ENCODE results near the gene BAZ1A. TPM values are rescaled to one million over a fixed set of nuclear protein-coding genes. Genes with fewer than 3 reads are reported as not detected.

The BAZ1A gene
- total and polyA plus RNA-seq, 4 donors = 14.5 to 19.2 (median 16.9) TPM

DNA sequence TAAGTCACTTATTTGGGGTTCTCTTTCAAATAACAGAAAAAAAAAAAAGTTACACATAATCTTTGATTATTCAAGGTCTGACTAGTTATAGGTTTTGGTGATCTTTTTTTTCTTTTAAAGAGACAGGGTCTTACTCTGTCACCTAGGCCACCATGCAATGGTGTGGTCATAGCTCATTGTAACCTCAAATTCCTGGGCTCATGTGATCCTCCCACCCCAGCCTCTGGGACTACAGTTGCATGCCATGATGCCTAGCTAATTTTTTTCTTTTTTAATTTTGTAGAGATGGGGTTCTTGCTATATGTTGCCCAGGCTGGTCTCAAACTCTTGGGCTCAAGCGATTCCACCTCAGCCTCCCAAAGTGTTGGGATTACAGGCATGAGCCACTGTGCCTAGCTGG, 104.3 kb downstream of the BAZ1A start:
- no CpG with 5 or more reads among the region's 1 CpG for WGBS (ENCODE audit: insufficient coverage)

DNA sequence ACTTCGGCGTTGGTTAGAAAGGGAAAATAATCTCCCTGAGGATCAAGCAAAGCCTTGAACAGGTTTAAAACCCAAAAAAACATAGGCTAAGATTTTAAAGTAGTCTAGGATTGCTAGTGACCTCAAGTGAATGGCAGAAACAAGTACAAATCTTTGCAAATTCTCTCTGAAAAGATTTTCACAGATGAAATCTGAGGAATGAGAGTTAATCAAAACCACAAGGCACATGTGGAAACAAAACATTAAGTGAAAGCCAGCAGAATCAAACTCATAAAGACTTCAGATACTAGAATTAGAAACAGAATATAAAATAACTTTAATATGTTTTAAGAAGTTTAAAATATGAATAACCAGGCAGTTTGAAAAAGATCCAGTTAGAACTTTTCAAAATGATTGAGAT, 108.6 kb downstream of the BAZ1A start:
- WGBS (ENCODE audit: insufficient coverage) = no CpG with 5 or more reads among the region's 2 CpGs
- no peak overlapping the region for H3K27ac ChIP-seq (ENCODE audit: low read depth, low read length)
- DNase-seq (ENCODE audit: low read depth in 4 of 6, low spot score in 6 of 6) = no peak
- peaks cover 6% of the 10 kb centered on the region for H3K36me3 ChIP-seq (ENCODE audit: control insufficient read depth, insufficient read depth, low read length)
- H3K4me3 ChIP-seq (ENCODE audit: low read depth, low read length) = no peak overlapping the region
- H3K4me1 ChIP-seq (ENCODE audit: control insufficient read depth, insufficient read depth, low read length) = no peaks in the 10 kb centered on the region
- H3K9me3 ChIP-seq (ENCODE audit: control insufficient read depth, insufficient read depth, low read length) = no peaks in the 10 kb centered on the region
- H3K27me3 ChIP-seq (ENCODE audit: control insufficient read depth, insufficient read depth, low read length) = no peaks in the 10 kb centered on the region

More for the DNA sequence above, 104.3 kb downstream of the BAZ1A start:
- H3K27ac ChIP-seq (ENCODE audit: low read depth, low read length) = no peak overlapping the region
- DNase-seq (ENCODE audit: low read depth in 4 of 6, low spot score in 6 of 6) = no peak
- no peak overlapping the region for H3K4me3 ChIP-seq (ENCODE audit: low read depth, low read length)
- H3K9me3 ChIP-seq (ENCODE audit: control insufficient read depth, insufficient read depth, low read length) = no peaks in the 10 kb centered on the region
- no peaks in the 10 kb centered on the region for H3K4me1 ChIP-seq (ENCODE audit: control insufficient read depth, insufficient read depth, low read length)
- H3K36me3 ChIP-seq (ENCODE audit: control insufficient read depth, insufficient read depth, low read length) = peaks cover 7% of the 10 kb centered on the region
- H3K27me3 ChIP-seq (ENCODE audit: control insufficient read depth, insufficient read depth, low read length) = no peaks in the 10 kb centered on the region

DNA sequence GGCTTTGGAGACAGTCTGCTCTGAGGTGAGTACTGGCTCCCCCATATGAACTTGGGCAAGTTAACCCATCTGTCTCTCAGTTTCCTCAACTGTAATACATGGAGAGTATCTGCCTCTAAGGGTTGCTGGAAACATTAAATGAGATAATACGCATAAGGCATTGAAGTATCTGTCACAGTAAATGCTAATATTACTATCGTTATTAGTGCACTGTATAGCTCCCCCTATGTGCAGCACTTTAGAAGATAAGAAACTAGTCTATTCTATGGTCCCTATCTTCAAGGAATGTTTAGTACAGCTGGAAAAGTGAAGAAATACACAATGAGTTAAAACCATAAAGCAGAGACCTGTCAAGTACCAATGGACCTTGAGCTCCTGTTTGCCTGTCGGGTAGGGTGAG, 109.1 kb downstream of the BAZ1A start:
- Histone ChIP-seq H3K4me1 (ENCODE audit: control insufficient read depth, insufficient read depth, low read length) (no peaks in the 10 kb centered on the region), H3K27me3 (ENCODE audit: control insufficient read depth, insufficient read depth, low read length) (no peaks in the 10 kb centered on the region), H3K36me3 (ENCODE audit: control insufficient read depth, insufficient read depth, low read length) (peaks cover 6% of the 10 kb centered on the region), H3K9me3 (ENCODE audit: control insufficient read depth, insufficient read depth, low read length) (no peaks in the 10 kb centered on the region), H3K4me3 (ENCODE audit: low read depth, low read length) (no peak overlapping the region), H3K27ac (ENCODE audit: low read depth, low read length) (no peak overlapping the region)
- no CpG with 5 or more reads among the region's 3 CpGs for WGBS (ENCODE audit: insufficient coverage)
- no peak for DNase-seq (ENCODE audit: low read depth in 4 of 6, low spot score in 6 of 6)

DNA sequence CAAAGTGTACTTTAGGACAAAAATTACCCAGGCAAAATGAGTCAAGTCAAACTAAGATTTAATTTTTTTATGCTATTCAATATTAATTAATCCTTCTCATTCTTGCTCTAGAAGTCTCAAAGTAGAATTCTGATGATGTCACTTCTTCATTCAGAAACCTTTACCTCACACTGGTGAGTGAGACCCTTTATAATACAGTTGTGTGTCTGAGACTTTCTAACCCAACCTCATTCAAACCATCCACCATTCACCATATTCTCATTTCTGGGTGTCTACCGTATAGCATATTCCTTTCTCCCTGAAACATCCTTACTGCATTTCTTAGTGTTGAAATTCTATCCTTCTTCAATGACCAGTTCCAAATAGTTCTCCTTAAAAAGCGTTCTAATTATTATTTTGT, 119.9 kb downstream of the BAZ1A start:
- WGBS (ENCODE audit: insufficient coverage) = 73% methylated on average over 2 of the region's 2 CpGs
- Histone ChIP-seq H3K4me1 (ENCODE audit: control insufficient read depth, insufficient read depth, low read length) (no peaks in the 10 kb centered on the region), H3K4me3 (ENCODE audit: low read depth, low read length) (no peak overlapping the region), H3K36me3 (ENCODE audit: control insufficient read depth, insufficient read depth, low read length) (peaks cover 13% of the 10 kb centered on the region), H3K27ac (ENCODE audit: low read depth, low read length) (no peak overlapping the region), H3K9me3 (ENCODE audit: control insufficient read depth, insufficient read depth, low read length) (no peaks in the 10 kb centered on the region), H3K27me3 (ENCODE audit: control insufficient read depth, insufficient read depth, low read length) (no peaks in the 10 kb centered on the region)
- no peak for DNase-seq (ENCODE audit: low read depth in 4 of 6, low spot score in 6 of 6)

DNA sequence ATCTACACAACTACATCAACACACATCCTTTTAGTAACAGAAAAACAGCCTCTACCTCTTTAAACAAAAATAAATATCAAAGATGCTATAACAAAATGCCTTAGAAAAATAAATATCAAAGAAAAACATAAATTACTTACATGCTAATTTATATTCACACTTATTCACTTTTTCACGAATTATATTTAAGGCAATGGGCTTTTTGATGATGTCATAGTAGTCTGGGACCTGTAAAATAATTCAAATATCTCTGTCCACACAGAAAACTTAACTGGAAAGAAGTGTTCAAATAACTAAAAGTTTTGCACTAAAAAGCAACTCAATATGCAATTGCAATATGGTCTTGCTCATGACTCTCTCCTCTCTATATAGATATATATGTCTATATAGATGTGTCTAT, 120.5 kb downstream of the BAZ1A start:
- Histone ChIP-seq H3K36me3 (ENCODE audit: control insufficient read depth, insufficient read depth, low read length) (peaks cover 13% of the 10 kb centered on the region), H3K27ac (ENCODE audit: low read depth, low read length) (no peak overlapping the region), H3K27me3 (ENCODE audit: control insufficient read depth, insufficient read depth, low read length) (no peaks in the 10 kb centered on the region), H3K4me1 (ENCODE audit: control insufficient read depth, insufficient read depth, low read length) (no peaks in the 10 kb centered on the region), H3K4me3 (ENCODE audit: low read depth, low read length) (no peak overlapping the region), H3K9me3 (ENCODE audit: control insufficient read depth, insufficient read depth, low read length) (no peaks in the 10 kb centered on the region)
- no CpG with 5 or more reads among the region's 1 CpG for WGBS (ENCODE audit: insufficient coverage)
- no peak for DNase-seq (ENCODE audit: low read depth in 4 of 6, low spot score in 6 of 6)

DNA sequence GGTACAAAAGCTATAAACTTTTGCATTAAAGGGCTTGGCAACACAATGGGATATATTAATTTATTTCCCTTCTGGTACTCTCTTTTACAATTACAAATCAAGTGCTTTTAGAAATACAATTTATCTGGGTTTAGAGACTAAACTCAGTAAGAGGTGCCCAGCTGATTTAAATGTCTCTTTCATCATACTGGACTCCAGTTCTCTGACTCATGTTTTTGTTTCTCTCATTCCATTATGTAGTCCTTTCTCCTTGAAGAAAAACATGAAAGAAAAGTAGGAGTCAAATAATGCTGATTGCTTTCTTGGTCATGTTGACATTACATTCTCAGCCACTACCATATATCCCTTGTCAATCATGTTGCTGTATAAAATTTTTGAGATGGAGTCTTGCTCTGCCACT, 124.5 kb downstream of the BAZ1A start:
- no peaks in the 10 kb centered on the region for H3K36me3 ChIP-seq (ENCODE audit: control insufficient read depth, insufficient read depth, low read length)
- H3K4me3 ChIP-seq (ENCODE audit: low read depth, low read length) = no peak overlapping the region
- no peaks in the 10 kb centered on the region for H3K9me3 ChIP-seq (ENCODE audit: control insufficient read depth, insufficient read depth, low read length)
- DNase-seq (ENCODE audit: low read depth in 4 of 6, low spot score in 6 of 6) = no peak
- no peaks in the 10 kb centered on the region for H3K27me3 ChIP-seq (ENCODE audit: control insufficient read depth, insufficient read depth, low read length)
- no peak overlapping the region for H3K27ac ChIP-seq (ENCODE audit: low read depth, low read length)
- H3K4me1 ChIP-seq (ENCODE audit: control insufficient read depth, insufficient read depth, low read length) = no peaks in the 10 kb centered on the region

- no peak overlapping the region for H3K4me3 ChIP-seq (ENCODE audit: low read depth, low read length)
- no peak for DNase-seq (ENCODE audit: low read depth in 4 of 6, low spot score in 6 of 6)
- no peaks in the 10 kb centered on the region for H3K36me3 ChIP-seq (ENCODE audit: control insufficient read depth, insufficient read depth, low read length)
- WGBS (ENCODE audit: insufficient coverage) = 83% methylated on average over 2 of the region's 2 CpGs
- no peak overlapping the region for H3K27ac ChIP-seq (ENCODE audit: low read depth, low read length)
- H3K27me3 ChIP-seq (ENCODE audit: control insufficient read depth, insufficient read depth, low read length) = no peaks in the 10 kb centered on the region
- no peaks in the 10 kb centered on the region for H3K4me1 ChIP-seq (ENCODE audit: control insufficient read depth, insufficient read depth, low read length)
- H3K9me3 ChIP-seq (ENCODE audit: control insufficient read depth, insufficient read depth, low read length) = no peaks in the 10 kb centered on the region
These were observed 124.9 kb downstream of the BAZ1A start for GRCh38 chr14:34750233-34750632.

DNA sequence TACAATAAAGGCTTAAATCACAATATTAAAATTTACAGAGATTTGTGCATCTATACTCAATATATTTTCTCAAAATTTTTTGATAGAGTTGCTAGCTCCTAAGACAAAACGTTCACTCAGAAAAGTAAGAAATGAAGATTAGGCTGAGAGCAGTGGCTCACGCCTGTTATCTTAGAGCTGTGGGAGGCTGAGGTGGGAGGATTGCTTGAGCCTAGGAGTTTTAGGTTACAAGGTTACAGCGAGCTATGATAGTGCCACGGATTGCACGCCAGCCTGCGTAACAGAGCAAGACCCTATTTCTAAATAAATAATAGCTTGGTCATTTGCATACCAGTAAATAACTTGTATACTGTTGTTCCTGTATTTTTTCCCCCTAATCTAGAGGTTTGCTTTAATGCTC, 125.8 kb downstream of the BAZ1A start:
- no peak overlapping the region for H3K27ac ChIP-seq (ENCODE audit: low read depth, low read length)
- H3K27me3 ChIP-seq (ENCODE audit: control insufficient read depth, insufficient read depth, low read length) = no peaks in the 10 kb centered on the region
- H3K9me3 ChIP-seq (ENCODE audit: control insufficient read depth, insufficient read depth, low read length) = no peaks in the 10 kb centered on the region
- WGBS (ENCODE audit: insufficient coverage) = 83% methylated on average over 1 of the region's 6 CpGs
- no peaks in the 10 kb centered on the region for H3K4me1 ChIP-seq (ENCODE audit: control insufficient read depth, insufficient read depth, low read length)
- DNase-seq (ENCODE audit: low read depth in 4 of 6, low spot score in 6 of 6) = no peak
- no peak overlapping the region for H3K4me3 ChIP-seq (ENCODE audit: low read depth, low read length)
- no peaks in the 10 kb centered on the region for H3K36me3 ChIP-seq (ENCODE audit: control insufficient read depth, insufficient read depth, low read length)

- Histone ChIP-seq H3K4me3 (ENCODE audit: low read depth, low read length) (no peak overlapping the region), H3K27ac (ENCODE audit: low read depth, low read length) (no peak overlapping the region), H3K27me3 (ENCODE audit: control insufficient read depth, insufficient read depth, low read length) (no peaks in the 10 kb centered on the region), H3K4me1 (ENCODE audit: control insufficient read depth, insufficient read depth, low read length) (no peaks in the 10 kb centered on the region), H3K36me3 (ENCODE audit: control insufficient read depth, insufficient read depth, low read length) (no peaks in the 10 kb centered on the region), H3K9me3 (ENCODE audit: control insufficient read depth, insufficient read depth, low read length) (no peaks in the 10 kb centered on the region)
- WGBS (ENCODE audit: insufficient coverage) = 81% methylated on average over 3 of the region's 8 CpGs
- no peak for DNase-seq (ENCODE audit: low read depth in 4 of 6, low spot score in 6 of 6)
These were observed 132.7 kb downstream of the BAZ1A start for GRCh38 chr14:34742270-34743115.

DNA sequence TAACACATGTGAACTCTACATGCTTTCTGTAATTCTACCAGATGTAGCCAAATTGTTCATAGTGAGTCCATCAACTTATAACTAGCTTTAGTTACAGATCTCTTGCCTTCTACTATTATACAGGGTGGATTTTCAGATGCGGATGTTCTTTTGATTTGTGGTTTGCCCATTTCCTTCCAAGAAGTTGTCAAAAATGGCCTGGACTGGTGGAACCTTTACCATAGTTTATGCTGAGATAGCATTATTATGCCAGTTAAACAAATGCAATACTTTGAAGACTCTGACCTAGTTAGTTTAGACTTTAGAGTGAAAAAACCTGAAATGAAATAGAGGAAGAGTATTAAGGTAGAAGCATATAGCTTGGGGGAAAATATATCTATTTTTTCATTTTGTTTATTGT, 133.3 kb downstream of the BAZ1A start:
- Histone ChIP-seq H3K4me1 (ENCODE audit: control insufficient read depth, insufficient read depth, low read length) (no peaks in the 10 kb centered on the region), H3K4me3 (ENCODE audit: low read depth, low read length) (no peak overlapping the region), H3K36me3 (ENCODE audit: control insufficient read depth, insufficient read depth, low read length) (no peaks in the 10 kb centered on the region), H3K9me3 (ENCODE audit: control insufficient read depth, insufficient read depth, low read length) (no peaks in the 10 kb centered on the region), H3K27me3 (ENCODE audit: control insufficient read depth, insufficient read depth, low read length) (no peaks in the 10 kb centered on the region), H3K27ac (ENCODE audit: low read depth, low read length) (no peak overlapping the region)
- no CpG with 5 or more reads among the region's 1 CpG for WGBS (ENCODE audit: insufficient coverage)
- no peak for DNase-seq (ENCODE audit: low read depth in 4 of 6, low spot score in 6 of 6)
